WI38 (cell line): Measurements from ENCODE around the gene PCBP3.

Source experiments
- H3K4me3 ChIP-seq: 2 replicates; pipeline ENCODE4 v1.5.1; 2011; ENCODE audit warnings: low read depth, mild to moderate bottlenecking, control low read depth, low read length
- TF ChIP-seq, protein P1 (sequence below): IDR thresholded peaks from 2 replicates; pipeline ENCODE4 v1.5.1; 2012; ENCODE audit warnings: low read depth, mild to moderate bottlenecking, control low read depth, low read length

PCBP3 gene

DNA sequence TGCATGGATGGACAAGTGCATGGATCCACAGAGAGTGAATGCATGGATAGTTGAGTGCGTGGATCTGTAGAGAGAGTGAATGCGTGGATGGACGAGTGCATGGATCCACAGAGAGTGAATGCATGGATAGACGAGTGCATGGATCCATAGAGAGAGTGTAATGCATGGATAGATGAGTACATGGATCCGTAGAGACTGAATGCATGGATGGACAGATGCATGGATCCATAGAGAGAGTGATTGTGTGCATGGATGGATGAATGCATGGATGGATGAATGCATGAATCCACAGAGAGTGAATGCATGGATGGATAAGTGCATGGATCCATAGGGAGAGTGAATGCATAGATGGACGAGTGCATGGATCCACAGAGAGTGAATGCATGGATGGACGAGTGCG, 153.8 kb downstream of the PCBP3 start:
- H3K4me3 ChIP-seq = no peak overlapping the region
- TF ChIP-seq, protein P1, sequence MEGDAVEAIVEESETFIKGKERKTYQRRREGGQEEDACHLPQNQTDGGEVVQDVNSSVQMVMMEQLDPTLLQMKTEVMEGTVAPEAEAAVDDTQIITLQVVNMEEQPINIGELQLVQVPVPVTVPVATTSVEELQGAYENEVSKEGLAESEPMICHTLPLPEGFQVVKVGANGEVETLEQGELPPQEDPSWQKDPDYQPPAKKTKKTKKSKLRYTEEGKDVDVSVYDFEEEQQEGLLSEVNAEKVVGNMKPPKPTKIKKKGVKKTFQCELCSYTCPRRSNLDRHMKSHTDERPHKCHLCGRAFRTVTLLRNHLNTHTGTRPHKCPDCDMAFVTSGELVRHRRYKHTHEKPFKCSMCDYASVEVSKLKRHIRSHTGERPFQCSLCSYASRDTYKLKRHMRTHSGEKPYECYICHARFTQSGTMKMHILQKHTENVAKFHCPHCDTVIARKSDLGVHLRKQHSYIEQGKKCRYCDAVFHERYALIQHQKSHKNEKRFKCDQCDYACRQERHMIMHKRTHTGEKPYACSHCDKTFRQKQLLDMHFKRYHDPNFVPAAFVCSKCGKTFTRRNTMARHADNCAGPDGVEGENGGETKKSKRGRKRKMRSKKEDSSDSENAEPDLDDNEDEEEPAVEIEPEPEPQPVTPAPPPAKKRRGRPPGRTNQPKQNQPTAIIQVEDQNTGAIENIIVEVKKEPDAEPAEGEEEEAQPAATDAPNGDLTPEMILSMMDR = no peak

DNA sequence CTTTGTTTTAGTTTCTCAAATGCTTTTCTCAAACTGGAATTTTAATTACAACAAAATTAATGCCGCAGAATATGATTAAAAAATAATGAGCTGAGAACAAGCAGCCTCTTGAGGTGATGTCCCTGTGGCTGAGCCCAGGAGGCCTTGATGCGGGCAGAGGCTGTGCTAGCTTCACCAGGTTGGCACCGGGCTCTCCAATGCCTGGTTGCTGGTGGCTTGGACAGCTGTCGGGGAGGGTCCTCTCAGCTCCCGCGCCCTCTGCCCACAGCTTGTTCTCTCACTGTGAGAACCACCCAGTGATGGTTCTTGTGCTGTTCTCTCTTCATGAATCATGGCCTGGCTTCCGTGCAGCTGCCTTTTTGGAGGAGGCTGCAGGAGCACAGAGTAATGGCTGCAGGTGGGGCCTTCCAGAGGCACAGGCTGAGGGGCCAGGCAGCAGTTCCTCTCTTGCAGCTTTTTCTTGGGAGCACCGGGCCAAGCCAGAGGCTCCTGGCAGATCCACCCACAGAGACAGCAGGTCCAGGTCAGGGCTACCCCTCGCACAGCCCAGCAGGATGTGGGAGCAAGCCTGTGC, 156.3 kb downstream of the PCBP3 start:
- no peak overlapping the region for H3K4me3 ChIP-seq
- TF ChIP-seq, protein P1 = no peak

DNA sequence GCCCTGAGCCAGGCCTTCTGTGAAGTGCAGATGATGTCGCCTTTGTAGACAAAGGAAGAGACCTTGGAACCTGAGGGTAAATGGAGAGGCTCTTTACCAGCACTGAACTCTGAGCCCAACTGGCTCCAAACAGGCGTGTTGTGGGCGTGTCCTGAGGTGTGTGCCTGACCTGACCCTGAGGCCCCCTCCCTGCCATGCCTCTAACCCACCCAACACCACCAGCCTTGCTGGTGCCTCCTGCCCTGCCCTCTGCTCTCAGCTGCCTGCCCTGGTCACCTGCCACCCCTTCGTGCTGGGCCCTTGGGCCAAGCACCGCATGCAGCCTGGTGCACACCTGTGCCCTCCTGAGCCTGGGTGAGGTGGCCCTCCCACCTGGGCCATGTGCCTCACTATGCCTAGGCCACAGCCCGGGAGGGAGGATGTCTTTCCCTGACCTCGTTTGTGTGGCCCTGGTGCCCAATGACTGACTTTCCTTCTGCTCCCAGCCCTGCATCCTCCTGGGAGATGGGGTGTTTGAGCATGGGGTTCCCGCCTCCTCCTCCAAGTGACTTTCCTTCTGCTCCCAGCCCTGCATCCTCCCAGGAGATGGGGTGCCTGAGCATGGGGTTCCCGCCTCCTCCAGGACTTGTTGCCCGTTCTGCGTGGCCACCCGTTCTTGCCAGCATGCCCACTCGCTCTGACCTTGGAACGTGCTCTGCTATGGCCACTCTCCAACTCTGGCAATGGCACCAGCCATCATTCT, 157.0 kb downstream of the PCBP3 start:
- H3K4me3 ChIP-seq = no peak overlapping the region
- TF ChIP-seq, protein P1 = no peak

DNA sequence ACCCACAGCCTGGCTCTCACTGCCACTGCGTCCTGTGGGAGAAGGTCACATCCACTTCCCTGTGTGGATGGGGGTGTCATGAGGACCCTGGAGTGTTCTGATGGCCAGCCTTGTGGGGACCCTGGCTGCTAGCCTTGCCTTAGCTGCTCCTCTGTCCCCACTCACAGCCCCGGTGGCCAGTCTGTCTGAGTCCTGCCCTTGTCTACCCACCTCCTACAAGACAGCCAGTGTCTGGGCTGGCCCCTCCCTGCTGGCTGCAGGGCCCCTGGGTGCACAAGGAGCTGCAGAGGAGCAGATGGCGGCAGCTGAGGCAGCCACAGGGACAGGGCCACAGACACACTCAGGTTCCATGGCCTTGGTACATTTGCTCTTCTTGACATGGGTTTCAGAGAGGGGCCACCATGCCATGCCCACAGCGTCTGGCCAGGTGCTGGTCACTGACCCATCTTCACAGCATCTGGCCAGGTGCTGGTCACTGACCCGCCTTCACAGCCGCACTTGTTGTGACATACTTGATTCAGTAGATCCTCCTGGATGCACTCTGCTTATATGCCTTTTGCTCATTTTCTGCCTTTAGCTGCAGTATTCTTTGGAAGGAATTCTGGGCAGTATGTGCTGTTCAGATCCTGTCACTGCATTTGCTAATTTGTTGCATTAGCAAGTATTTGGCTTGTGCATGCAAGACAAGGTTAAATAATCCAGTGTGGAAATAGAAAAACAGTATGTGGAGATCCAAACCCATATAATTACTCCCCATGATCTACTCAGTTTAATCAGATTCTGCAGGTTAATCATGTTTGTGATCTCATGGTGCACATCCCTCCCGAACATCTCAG, 157.8 kb downstream of the PCBP3 start:
- H3K4me3 ChIP-seq = no peak overlapping the region
- TF ChIP-seq, protein P1 = no peak

DNA sequence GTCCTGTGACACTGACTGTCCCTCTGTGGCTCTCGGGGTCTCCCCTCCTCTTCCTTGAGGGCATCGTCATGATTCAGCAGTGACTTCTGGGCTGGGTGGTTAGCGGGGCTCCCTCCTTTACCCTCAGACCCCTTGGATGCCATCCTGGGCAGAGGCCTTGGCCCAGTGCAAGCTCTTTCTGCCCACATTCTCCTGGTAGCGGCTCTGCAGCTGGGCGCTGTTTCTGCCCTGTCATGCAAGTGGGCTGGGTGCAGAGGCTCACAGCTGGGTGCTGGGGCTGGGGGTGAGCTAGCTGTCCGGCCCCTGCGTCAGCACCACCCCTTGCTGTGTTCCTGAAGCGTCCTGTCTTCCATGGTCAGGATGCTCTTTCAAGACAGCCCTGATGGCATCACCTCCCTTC, 158.5 kb downstream of the PCBP3 start:
- H3K4me3 ChIP-seq = no peak overlapping the region
- TF ChIP-seq, protein P1 = no peak

DNA sequence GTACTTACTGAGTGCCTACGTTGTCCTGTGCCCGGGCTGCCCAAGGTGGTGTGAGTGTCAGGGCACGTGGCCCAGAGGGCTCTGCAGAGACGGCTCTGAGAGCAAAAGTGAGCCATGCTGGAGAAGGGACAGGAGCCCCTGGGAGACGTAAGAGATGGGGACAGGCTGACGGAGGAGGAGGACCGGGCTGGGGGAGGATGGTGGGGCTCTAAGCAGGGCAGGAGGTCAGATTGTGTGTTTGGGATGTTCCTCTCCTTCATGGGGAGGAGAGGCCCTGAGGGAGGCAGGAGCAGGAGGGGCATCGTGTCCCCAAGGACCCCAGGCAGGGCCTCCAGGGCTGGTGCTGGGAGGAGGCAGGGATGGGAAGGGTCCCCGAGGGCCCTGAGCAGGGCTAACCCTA, 158.9 kb downstream of the PCBP3 start:
- no peak overlapping the region for H3K4me3 ChIP-seq
- TF ChIP-seq, protein P1 = no peak
